Astrocyte (in vitro differentiated cells and primary cell): ENCODE measurements around the gene SAMHD1.

ENCODE experiments used
- CTCF ChIP-seq: IDR thresholded peaks from 2 replicates; pipeline ENCODE4 v1.5.1; 2011; ENCODE audit warnings: low read depth, mild to moderate bottlenecking, inconsistent platforms, low read length, moderate library complexity; ENCODE audit not compliant: insufficient read depth
- EZH2 ChIP-seq: IDR thresholded peaks from 2 replicates; pipeline ENCODE4 v1.6.1; 2012; ENCODE audit warnings: mild to moderate bottlenecking, low read length, inconsistent platforms; ENCODE audit not compliant: insufficient read depth

GRCh38 chr20:36854348-36855240, 96.9 kb downstream of the SAMHD1 start:
- TF ChIP-seq EZH2: no peak
- no peak for TF ChIP-seq CTCF
